GM18502 (cell line): ENCODE results near the gene IL1A.

Source experiments
- ATAC-seq: cut with Tn5 transposase; IDR thresholded peaks from one replicate; pipeline ENCODE4 v1.9.1; 2021; ENCODE audit warnings: mild to moderate bottlenecking; ENCODE audit not compliant: unreplicated experiment, poor library complexity

Gene IL1A

DNA sequence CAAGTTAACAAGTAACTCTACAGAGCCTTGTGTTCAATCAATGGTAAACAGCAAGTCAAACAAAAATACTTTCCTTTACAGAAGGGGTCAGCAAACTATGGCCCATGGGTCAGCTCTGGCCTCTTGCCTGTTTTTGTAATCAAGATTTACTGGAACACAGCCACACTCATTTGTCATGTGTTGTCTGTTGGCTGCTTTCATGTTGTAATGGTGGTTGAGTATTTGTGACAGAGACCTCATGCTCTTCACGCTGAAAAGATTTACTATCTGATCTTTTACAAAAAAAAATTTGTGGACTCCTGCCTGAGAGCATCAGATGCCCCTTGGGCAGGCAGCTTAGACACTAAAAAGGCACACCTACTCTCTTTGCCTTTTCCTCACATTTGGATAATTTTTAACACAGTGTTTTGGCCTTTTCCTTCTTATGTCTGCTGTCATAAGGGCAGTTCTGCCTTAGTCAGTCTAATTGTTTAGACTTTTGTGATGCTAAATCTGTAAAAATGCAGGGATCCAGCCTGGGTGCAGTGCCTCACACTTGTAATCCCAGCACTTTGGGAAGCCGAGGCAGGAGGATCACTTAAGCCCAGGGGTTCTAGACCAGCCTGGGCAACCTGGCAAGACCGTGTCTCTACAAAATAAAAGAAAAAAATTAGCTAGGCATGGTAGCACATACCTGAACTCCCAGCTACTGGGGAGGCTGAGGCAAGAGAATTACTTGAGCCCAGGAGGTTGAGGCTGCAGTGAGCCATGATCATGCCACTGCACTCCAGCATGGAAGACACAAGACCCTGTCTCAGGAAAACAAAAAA is 34.0 kb upstream of the IL1A start:
- ATAC-seq = no peak

DNA sequence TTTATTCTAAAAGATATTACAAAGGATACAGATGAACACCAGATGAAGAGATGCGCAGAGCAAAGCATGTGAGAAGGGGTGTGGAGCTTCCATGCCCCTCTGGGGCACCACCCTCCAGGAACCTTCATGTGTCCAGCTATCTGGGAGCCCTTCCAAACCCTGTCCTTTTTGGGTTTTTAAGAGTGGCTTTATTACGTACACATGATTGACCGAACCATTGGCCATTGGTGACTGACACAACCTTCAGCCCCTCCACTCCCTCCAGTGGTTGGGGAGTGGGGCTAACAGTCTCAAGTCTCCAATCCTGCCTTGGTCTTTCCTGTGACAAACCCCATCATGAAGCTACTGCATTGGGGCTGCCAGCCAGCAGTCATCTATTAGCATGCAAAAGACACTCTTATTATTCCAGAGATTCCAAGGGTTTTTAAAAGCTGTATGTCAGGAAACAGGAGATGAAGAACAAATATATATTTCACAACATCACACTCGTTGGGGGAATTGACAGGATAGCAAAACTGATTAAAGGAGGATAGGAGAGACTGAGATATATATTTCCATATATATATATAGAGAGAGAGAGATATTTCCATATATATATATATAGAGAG is 32.9 kb upstream of the IL1A start:
- no peak for ATAC-seq

DNA sequence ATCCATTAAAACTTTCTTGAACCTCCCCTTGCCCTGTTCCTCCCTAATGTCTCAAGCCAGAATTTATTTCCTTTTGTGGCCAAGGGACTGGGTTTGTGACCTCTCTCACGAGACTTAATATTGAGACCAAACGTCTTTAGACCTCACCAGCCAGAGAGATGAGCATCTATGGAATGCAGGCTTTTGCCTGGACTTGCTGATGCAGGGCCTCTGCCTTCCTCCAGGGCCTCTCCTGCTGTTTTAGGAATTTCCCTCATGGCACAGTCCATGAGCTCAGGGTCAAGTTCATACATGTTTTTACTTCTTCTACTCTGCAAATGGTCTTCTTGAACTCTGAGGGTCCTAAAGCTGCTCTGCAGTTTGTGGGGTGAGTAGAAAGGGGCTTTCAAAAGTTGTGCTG is 30.0 kb upstream of the IL1A start:
- ATAC-seq = no peak

DNA sequence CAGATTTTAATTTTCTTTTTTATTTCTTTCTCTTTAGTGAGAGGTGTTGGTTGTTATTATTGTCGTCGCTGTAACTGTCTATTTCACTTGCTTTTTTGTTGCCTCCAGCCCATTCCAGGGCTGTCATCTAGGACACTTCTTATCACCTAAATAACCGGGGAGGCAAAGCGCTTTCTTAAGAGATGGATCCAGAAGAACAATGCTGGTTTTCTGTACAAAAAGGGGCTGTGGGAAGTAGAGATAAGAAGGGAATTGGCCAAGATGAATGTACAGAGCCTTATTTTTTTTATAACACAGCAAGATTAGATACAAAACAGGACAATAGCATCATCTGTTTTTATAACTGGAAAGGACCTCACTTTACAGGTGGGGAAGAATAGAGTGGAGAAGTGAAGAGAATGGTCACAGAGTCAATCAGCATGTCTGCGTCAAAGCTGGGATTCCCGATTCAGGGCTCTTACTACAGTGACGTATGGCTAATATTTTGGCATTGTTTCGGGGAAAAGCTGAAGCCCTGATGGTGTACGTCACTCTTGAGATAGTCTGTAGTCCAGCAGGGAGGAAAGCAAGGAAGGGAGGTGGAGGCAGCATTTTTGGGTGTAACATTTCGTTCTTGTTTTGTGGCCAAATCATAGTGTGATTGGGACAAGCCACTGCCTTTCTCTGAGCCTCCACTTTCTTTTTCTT is 29.1 kb upstream of the IL1A start:
- no peak for ATAC-seq

DNA sequence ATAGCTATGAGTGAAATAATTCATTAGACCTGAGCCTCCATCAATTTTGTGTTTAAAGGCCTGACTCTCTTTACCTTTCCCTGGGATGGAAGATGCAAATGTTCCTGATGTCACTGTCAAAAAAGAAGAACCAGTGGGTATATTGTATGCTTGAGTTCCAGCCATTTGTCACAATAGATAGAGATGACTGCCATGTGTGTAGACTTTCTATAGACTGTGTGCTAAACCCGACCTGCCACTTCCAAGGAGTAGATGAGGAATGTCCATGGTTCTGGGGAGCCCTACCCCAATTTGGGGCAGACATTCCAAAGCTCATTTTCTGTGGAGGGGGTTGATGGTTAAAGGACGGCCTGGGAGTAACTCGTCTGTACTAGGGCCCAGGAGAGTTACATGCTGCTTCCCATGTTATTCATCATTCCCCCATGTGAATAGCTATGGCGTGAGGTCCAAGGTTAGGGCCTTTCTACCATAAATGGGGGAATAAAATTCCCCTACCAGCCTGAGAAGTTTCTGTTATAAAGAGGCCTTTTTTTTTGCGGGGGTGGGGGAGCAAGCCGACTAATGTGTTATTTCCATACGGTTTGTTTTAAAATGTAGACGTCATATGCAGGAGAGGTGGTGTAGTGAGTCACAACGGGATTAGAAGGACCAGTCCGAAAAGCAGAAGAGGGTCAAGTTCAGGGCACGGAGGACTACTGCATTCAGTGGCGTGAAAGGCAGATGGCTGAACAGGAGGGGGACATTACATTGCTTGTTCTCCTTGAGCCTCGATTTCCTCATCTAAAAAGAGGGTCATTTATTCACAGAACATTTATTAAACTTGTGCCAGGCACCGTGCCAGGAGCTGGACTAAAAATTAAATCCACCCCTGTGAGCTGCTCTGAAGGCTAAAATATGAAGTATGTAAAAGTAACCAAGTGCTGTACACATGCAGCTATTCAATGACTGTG is 28.3 kb upstream of the IL1A start:
- no peak for ATAC-seq

DNA sequence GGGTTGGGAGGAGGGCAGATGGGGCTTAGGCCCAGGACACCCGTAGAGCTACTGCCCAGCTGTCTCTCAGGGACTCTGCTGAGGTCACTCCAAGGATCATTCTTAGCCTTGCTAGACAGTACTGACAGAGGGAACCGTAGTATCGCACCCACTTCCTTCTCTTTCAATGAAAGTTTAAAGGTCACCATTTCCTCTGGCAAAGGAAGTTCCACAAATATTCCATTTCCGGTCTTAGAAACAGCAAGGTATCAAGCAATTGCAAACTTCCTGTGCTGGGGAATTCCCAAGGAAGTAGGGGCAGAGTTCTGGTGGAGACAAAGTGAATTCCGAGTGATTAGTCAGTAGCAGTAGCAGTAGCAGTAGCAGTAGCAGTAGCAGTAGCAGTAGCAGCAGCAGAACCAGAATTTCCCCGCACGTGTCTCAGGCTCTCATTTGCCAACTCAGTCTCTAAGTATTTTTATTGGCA is 27.6 kb upstream of the IL1A start:
- ATAC-seq = no peak

DNA sequence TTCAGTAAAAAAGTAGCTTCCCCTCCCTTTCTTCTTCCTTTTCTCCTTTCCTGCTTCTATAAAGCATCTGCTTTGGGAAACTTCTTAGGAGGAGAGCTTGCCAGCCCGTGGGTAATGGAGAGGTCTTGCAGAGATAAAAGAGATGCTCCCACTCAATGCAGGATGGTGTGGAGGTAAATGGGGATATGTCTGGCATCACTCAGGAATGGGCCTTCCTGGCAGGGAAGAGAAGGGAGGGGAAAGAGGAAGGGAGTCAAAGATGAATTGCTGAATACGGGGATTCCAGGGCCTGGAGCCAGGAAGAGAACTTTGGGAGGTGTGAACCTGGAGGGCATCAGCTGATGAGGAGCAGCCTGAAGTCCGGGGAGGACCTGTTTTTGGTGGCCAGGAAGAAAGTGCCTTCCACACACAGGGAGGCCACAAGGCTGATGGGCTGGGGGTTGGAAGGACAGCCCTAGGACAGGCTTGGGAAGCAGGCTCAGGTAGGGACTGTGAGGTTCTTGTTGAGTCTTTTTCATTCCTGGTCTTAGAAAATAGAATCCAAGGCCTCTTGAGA is 27.1 kb upstream of the IL1A start:
- no peak for ATAC-seq

DNA sequence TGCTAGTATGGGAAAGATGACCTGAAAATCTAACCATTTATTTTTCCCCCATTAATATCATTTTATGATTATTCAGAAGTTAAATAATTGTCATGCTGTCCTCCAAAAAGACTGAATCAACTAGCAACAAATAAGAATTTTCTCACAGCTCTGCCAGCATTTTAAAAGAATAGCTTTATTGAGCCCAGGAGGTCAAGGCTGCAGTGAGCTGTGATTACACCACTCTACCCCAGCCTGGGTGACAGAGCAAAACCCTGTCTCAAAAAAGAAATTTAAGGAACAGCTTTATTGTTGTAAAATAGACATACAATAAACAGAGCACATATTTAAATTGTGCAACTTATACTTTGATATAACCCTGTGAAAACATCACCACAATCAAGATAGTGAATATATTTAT is 24.8 kb upstream of the IL1A start:
- no peak for ATAC-seq

DNA sequence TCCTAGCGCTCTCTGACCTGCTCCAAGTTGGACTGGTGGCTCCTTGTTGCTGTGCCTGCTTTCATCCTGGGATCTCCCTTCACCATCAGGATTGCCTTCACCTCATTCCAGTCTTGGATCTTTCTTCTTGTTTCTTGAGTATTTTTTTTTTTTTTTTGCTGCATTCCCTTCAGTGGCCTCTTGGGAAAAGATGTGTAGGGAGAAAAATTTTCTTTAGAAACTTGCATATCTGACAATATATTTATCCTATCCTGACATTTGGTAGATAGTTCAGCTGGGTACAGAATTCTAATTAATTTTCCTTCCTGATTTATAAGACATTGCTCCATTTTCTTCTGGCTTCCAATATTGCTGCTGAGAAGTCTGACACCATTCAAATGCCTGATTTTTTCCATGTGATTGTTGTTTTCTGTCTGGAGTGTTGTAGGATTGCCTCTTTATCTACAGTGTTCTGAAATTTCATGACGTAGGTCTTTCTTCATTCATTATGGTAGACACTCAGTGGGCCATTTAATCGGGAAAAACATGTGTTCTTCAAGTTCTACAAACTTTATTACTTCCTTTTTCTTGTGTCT is 23.0 kb upstream of the IL1A start:
- no peak for ATAC-seq

DNA sequence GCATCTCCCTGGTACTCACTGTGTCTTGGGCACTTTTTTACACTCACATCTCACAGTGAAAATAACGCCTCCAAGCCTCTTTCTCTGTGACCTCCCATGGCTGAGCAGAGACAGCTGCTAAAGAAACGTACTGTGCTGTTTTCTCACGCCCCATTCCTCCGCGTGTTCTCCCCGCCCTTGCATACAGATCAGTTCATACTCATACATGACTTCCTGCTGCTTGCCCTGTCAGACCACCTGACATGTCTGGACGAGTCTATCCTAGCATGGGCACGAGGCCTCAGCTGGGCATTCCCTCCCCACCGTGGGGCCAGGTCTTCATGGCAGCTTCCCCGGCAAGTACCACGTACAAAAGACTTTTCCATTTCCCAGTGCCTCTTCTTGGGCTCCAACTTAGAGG is 21.2 kb upstream of the IL1A start:
- ATAC-seq = no peak

DNA sequence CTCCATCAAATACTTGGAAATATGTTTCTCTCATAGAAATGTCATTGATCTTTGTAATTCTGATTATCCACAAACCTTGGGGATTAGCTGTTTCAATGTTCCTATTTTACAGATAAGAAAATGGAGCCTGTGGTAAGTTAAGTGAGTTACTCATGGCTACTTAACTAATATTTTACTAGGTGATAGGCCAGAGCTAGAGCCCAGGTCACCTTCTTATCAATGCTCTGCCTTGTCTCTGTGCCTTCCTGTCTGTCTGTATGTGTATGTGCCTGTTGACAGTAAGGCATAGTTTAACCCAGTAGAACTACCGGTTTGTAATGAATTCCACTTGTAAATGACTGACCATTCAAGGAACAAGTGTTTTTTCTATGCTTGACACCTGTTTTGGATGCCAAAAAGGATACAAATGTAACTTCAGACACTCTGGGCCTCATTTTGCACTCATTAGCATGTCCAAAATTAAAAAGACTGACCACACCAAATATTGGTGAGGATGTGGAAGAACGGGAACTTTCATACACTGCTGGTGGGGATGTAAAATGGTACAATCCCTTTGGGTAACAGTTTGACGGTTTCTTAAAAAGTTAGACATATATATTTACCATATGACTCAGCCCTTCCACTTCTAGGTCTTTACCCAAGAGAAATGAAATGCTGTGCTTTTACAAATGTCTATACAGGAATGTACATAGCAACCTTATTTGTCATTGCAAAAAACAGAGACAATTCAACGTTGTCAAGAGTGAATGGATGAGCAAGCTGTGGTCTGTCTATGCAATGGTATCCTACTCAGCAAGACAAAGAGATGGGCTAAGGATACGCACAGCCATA is 19.6 kb upstream of the IL1A start:
- no peak for ATAC-seq

DNA sequence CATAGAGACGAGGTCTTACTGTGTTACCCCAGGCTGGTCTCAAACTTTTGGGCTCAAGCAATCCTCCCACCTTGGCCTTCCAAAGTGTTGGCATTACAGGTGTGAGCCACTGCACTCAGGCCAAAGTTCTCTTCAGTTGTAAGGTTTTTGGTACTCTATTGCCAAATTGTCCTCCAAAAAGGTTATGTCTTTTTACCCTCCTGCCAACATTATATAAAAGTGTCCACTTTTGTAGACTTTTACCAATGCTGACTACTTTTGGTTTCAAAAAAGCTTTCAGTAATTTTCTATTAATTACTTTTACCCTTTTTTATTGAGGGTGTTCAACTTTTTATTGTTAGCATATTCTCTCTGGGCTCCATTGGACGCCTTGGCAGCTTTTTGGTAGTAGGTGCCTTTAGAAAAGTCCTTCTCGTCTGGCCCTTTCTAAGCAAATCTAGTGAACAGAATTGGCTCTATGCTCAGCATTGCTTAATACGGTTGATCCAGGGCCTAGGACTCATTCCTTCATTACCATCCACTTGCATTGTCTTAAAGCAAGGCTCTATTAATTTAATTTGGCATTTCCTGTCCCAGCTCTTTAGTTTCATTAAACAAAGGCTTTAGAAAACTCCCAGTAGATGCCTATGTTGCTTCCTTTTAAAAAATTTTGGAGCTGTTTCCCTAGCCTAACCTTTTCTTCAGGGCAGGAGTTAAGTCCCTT is 16.7 kb upstream of the IL1A start:
- no peak for ATAC-seq

DNA sequence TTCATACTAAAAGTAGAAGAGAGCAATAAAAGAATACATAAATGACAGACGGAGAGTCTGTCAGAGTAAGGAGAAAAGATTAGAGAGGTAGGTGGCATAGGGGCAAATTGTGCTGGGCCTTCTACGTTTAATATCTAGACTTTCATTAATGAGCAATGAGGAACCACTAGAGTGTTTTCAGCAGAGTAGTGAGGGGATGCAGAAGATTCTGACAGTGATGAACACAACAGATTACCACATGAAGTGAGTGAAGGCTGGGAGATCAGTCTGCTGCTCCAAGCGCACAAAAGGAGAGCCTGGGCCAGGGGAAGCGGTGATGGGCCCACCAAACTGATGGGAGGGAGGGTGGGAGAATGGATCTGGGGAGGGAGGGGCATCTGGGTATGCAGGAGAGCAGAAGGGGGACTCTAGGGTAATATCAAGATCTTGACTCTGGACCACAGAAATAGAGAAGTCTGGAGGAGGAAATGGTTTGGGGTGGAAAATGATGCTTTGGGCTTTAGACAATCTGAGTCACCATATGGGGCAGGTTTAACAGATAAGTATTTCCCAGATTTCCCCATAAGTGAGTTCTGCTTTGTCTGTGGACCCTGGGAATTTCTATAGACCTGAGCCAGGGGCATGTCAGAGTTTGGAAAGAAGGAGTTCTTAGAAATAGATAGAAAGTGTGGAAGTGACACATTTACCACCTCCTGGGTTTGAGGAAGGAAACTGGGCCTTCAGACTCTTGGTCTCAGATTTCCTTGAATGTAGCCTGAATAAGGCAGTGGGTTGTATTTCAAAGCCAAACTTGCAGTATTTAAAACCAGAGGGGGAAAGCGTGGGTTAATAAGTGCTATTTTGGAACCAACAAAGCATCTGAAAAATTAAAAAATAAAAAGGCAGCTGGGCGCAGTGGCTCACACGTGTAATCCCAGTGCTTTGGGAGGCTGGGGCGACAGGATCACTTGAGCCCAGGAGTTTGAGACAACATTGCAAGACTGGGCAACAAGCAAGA is 15.0 kb upstream of the IL1A start:
- no peak for ATAC-seq

DNA sequence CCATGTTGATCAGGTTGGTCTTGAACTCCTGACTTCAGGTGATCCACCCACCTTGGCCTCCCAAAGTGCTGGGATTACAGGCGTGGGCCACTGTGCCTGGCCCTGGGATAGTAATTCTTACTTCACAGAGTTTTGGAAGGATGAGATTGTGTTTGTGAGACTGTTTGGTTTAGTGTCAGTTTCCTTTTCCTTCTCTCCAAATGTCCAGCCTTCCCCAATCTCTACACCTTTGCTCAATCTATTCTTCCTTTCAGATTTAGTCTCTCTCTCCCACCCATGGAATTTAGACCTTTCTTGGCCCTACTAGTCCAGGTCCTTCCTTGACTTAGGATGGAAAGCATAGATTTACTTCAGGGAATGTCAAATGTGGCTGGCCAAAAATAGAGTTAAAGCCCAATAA is 12.2 kb upstream of the IL1A start:
- no peak for ATAC-seq

DNA sequence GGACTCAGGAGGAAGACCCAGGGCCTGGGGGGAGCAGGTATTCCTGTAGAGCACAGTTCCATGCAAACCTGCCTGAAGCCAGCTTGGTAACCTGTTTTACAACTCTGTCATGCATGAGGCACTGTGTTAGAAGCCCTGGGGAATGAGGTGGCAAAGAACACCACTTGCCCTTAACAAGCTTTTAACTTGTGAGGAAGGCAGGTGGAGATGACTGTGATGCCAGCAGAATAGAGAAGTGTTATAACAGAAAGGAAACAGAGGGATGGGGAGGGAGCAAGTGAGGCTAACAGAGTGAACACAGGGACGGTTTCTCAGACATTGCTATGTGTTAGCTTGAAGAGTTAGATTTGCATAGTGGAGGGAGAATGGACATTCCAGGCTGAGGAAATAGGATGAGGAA is 11.5 kb upstream of the IL1A start:
- no peak for ATAC-seq

DNA sequence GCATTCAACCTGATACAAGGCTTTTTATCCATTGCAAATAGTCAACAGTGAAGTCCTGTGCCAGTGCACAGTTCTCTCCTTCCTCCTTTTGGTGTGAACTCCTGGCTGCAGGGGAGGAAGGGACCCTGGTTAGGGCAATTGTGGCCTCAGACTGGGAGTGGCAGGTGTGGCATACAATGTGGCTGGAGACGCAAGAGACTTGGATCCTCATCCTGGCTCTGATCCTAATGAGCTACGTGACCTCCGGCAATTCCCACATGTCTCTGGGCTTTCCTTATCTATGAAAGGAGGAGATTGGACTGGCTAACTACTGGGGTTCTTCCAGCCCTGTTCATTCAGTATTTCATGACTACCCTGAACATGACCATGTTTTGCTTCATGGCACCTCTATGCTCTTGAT is 10.5 kb upstream of the IL1A start:
- ATAC-seq = no peak

DNA sequence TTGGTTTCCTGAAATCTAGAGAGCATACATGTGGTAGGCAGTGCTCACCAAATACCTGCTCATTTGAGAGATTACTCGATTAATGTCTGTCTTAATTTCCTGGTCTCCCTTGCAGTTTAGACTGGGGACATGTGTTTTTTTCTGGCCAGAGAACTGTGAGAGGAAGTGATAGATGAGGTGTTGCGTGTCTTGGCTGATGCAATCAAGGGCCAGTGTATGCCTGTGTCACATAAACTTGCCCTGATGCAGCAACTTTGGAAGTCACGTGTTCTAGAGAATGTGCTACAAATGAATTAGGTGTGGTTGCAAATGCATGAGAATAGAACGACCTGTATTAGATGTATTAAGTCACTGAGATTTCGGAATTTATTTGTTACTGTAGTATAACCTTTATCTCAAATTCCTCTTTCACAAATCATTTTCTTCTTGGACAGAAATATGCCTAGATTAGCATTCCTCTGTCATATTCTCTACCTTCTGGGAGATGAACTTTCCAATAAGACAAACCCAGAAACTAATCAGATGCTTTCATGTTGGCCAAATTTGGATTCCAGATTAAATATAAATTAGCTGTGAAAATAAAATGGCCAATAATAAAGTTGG is 9.9 kb upstream of the IL1A start:
- peak; percentile 75 for ATAC-seq
